ENCODE results near the gene PHOSPHO1.

Gene PHOSPHO1

GRCh38 chr17:49241692-49242397, 11.3 kb upstream of the PHOSPHO1 start:
- FAIRE-seq = no peak

GRCh38 chr17:49241040-49241439, 10.5 kb upstream of the PHOSPHO1 start:
- FAIRE-seq = no peak

DNA sequence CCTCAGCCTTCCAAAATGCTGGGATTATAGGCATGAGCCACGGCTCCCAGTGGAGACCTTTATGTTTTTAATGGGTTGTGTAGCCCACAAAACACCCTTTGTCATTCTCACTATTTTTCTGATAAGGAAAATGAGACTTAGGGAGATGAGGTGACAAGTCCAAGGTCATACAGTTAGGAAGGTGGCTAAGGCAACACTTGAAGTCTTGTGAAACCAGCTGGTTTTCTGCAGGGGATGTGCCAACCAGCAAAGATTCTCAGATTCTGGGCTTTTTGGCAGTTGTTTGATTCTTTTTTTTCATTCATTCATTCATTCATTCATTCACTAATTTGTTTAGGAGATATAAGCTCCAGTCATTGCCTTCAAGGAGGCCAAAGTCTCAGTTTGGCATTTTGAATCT, 10.0 kb upstream of the PHOSPHO1 start:
- no peak for FAIRE-seq

DNA sequence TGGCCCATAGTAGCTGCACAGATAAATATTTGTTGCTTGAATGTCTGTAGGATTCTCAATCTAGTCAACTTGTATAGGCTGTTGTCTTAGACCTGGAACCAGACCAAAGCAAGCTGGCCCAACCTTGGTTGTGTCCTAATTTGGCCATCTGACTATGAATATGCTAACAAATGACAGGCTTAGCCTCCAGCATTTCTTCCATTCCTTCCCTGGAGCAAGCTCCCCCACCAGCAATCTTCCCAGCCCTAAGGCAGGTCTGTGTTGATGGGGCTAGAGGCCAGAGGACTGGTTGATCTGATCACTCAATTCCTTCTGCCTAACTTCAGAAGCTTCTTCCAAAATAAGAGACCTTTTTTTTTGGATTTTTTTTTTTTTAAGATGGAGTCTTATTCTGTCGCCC, 9.4 kb upstream of the PHOSPHO1 start:
- no peak for FAIRE-seq

DNA sequence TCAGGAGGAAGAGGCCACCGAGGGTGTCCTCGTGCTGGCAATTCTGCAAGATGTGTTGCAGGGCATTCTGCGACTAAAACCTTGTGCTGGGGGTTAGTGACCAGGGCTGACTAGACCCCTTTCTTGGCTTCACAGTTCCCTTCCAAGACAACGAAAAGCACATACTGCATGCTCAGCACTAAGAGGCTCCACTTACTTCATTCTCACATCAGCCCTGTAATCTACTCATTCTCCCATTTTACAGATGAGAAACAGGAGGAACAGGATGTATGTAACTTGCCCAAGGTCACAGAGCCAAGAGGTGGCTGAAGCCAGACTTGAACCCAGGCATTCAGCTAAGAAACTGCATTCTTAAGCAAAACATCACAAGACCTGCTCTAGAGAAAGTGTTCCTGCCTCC, 5.3 kb upstream of the PHOSPHO1 start:
- no peak for FAIRE-seq

DNA sequence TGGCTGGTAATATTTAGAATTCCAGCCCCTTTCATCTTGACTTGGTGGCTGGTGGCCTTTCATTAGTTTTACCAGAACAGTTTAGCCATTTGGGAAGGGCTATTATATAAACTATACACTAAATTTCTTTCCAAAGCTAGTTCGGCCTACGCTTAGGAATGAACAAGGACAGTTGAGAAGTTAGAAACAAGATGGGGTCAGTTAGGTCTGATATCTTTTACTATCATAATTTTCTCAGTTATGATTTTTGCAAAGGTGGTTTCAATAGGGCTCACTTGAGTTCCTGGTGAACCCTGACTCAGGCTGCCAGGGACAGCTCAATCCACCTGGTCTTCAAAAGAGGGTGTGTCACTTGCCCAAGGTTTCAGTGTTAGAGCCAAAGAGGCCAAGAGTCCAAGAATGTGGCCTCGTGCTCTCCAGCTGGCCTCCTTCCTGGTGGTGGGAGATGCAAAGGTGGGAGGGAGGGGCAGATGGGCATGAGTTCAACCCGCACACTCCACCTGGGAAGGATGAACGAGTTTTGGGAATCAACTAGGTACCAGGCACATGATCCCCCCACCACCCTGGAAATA, 4.0 kb upstream of the PHOSPHO1 start:
- FAIRE-seq = no peak

DNA sequence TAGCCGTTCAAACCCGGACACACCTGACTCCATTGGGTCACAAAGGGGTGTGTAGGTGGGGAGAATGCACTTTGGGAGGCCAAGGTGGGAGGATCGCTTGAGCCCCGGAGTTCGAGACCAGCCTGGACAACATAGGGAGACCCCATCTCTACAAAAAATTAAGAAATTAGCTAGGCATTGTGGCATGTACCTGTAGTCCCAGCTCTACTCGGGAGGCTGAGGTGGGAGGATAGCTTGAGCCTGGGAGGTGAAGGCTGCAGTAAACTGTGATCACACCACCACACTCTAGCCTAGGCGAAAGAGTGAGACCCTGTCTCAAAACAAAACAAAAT, 942 bp upstream of the PHOSPHO1 start:
- no peak for FAIRE-seq

DNA sequence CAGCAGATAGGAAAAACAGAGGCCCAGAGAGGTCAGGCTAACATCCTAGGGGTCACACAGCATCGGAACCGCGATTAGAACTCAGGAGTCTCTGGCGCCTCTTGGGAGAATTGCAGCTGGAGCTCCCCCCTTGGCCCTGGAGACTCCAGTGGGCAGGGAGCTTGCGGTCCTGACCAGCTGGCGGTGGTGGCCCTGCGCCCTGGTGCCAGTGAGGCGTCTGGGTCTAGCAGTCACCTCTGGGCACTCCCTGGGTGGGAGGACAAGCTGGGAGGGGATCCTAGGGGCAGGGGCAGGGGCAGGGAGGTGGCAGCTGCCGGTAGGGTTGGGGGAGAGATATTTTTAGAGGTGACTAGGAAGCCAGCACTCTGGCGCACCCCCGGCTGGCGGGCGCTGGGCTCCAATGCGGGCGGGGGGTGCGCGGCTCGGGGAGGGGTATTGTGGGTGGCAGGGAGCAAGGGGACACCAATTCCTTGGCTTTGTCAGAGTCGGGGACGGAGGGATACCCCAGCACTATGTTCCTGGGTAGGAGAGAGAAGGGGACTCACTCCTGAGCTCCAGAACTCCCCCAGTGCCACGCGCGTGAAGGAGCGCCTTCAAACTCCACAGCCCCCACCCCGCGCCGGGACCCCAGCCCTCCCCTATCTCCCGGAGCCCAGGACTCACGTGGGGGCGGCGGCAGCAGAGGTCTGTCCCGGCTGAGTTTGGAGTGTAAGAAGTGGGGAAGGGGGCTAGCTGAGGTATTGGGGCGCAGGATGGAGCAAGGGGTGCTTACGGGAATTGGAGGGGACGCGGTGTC, 584 bp downstream of the PHOSPHO1 start:
- no peak for FAIRE-seq

- FAIRE-seq = no peak
Observed at GRCh38 chr17:49229076-49229804, 1.3 kb downstream of the PHOSPHO1 start.

DNA sequence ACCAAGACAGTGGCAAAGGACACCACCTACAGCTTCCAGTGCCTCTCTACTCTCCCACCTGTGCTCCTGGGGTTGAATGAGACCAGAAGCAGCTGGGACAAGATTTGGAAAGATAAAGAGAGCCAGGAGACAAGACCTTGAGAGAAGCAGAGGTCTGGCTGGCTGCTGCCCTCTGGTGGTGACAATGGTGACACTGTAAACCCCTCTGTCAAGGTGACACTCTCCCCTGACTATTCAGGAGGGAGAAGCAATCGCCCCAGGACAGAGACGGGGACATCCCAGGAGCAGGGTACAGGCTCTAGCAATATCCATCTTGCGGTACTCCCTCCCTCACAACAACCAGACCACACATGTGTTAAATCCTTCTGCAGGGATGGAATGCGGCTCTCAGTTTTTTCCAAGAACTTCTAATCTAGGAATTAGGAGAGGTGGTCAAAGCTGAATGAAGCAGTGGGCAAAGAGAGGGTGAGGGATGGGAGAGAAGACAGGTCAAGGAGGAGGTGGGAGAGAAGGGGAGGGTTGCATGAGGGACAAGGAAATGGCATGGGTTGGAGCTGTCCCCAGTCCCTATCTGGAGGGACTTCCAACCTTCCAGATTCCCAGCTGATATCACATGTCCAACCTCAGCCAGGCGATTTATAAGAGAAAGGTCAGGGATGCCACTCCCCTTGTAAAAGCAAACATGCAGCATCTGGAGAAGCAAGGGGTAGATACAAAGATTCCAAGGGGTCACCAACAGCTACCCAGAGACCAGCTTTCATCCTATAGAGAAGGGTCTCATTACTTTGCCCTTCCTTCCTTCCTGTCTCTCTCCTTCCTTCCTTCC, 2.9 kb downstream of the PHOSPHO1 start:
- no peak for FAIRE-seq

DNA sequence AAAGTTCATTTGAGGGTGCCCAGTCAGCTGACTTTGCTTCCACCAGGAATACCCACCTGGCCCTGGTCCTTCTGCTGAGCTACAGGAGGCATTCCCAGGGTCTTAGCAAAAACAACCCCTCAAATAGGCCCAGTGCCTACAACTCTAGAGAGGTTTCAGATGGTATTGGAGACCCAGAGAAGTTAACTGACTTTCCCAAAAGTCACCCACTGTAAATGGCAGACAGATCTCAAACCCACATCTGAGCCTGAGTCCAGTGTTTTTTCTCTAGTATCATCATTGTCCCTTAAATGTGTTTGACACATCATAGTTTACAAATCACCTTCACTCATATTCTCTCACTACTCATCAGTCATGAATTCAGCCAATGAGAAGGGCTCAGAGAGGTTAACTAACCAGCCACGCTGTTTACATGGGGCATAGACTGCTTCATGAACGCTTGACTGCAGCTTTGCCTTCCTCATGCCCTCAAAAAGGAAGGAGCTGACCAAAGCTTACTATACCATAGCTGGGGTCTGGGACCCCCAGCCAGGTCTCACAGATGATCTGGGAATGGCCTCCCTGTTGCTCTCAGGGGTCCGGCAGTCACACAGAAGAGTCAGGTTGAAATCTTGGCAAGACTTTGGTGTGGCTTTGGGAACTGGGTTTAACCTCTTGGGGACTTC, 3.7 kb downstream of the PHOSPHO1 start:
- no peak for FAIRE-seq

DNA sequence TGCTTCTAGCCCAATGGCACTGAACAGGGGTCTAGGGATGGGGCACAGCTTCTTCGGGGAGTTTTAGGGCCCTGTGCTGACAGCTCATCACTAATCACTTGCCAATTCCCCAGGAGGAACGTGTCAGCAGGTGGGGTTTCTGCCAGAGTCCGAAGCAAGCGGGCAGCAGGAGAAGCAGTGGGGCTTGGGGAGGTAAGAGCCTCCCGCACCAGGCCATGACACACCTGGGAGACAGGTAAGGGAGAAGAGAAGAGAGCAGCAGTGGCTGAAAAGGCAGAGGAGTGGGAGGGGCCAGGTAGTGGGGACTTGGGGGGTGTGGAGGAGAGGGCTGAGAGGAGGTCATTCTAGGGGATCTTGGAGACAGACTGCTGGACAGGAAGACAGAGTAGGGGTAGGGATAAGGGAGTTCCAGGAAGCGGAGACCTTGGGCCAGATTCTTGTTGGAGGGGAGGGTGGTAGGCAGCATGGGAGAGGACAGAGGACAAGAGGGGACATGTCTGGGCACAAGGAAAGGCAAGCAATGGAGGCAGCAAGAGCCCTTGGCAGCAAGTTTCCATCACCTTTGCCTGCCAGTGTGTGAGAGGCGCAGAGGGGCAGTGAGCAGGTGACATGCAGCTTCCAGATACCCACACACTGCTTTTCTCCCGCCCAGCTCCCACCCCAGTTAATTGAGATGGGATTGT, 4.9 kb downstream of the PHOSPHO1 start:
- no peak for FAIRE-seq

- FAIRE-seq = no peak
Observed at GRCh38 chr17:49224997-49225337, 5.6 kb downstream of the PHOSPHO1 start.

GRCh38 chr17:49224198-49224996, 6.2 kb downstream of the PHOSPHO1 start:
- no peak for FAIRE-seq

GRCh38 chr17:49223517-49224197, 6.9 kb downstream of the PHOSPHO1 start:
- FAIRE-seq = no peak

DNA sequence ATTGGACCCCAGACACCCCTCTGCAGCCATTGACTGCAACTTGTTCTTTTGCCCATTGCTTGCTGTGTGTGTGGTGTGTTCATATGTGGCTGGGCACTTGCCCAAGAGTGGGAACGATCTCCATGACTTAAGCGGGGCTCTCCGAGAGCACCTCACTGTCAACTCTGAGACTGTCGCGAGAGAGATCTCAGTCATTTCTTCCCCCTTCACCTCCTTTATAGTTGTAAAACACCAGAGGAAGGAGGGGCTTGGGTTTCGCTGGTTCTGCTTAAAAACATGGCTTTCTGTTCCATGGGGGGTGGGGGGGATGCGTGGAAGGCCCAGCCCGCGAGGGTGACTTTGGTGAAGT, 7.4 kb downstream of the PHOSPHO1 start:
- no peak for FAIRE-seq

- FAIRE-seq = no peak
Observed at GRCh38 chr17:49219987-49220386, 10.6 kb downstream of the PHOSPHO1 start.

DNA sequence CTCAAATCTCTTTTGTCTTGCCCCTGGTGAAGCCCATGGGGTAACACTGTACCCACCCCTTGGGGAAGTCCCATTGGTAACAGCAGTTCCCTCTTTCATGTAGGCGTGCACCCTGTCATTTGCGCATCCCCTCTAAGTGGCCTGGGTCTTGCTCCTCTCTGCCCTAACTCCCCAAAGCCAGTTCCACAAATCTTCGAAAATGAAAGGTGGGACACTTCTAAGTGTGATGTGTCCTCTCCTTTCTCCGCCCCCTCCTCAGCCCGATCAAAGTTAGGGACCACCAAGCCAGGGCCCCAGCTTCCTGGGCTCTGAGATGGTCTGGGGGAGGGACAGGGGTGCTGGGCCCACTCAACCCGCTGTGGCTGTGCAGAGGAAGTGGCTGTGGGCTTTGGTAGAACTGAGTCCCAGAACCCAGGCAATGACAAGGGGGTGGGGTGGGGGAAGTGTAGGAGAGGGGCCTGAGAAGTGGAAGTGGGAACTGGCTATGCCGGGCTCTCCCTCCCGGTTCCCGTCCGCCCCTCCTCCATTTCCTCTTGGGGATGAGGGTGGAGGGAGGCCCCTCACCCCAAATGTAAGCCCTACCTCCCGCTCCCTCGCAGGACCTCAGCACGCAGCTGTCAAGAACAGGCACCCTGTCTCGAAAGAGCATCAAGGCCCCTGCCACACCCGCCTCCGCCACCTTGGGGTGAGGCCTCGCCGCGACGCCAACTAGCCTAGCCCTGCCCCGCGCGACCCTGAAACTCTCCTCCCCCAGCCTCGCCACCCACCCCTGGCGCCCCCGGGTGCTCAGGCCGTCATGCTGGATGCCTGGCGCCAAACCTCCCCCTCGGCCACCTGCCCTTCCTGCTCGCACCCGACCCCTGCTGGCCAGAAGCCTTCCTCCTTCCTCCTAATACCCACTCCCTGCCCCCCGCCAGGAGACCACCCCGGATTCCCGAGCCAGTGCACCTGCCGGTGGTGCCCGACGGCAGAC, 11.4 kb downstream of the PHOSPHO1 start:
- no peak for FAIRE-seq

All from colon (tissue), 2 donors.